ENCODE results near the gene ING2. TPM values are rescaled to one million over a fixed set of nuclear protein-coding genes. Genes with fewer than 3 reads are reported as not detected.

ING2 gene
- total and polyA plus RNA-seq, 3 donors from 2014 or later, result 38.0 to 47.3 (median 47.2) TPM

- intact Hi-C loops (cut with DNase I; ENCODE audit: low total_unique reads), result no loop called here
Measured at GRCh38 chr4:183533698-183534097, 28.8 kb downstream of the ING2 start.

DNA sequence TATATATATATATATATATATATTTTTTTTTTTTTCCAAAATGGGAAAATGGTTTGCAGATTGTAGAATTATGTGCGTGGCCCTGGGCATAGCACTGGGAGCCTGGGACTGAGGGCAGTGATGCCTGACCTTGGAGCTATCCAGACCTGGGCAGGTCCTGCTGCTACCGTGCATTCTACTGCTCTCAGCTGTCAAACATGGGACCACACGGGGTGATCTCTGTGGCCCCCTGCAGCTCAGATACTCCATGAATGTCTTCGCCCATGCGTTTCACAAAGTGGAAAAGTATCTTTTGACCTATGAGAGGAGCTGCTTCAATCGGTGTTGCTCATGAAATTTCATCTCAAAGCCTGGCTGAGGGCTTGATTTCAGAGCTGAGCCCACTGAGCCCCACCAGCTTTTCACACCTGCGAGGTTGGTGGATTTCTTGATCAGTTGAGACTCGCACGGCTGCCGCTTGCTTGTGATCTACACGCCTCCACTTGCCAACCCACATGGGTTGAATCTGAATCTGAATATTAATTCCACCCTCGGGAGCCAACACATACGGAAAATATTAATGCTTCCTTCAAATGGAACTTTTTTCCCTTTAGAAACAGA, 35.7 kb downstream of the ING2 start:
- H3K36me3 ChIP-seq (ENCODE audit: low read depth, missing control alignments), result no peaks in the 10 kb centered on the region
- TF ChIP-seq POLR2A (IDR thresholded peaks at IDR 0.05) (no peak), CTCF (IDR thresholded peaks at IDR 0.05) (no peak)
- H3K9me3 ChIP-seq, result no peaks in the 10 kb centered on the region
- H3K27ac ChIP-seq, result peak overlapping the region; percentile 71 to 75
- no peak overlapping the region for H3K4me3 ChIP-seq
- 53 to 59% methylated on average over 9 to 13 of the region's 13 CpGs for WGBS, 2 donors
- intact Hi-C loops (cut with DNase I; ENCODE audit: low total_unique reads), result no loop called here
- DNase-seq, result no peak
- no peaks in the 10 kb centered on the region for H3K27me3 ChIP-seq
- peaks cover 4% of the 10 kb centered on the region for H3K4me1 ChIP-seq

More at GRCh38 chr4:183533698-183534097, 28.8 kb downstream of the ING2 start:
- Histone ChIP-seq H3K4me1 (no peaks in the 10 kb centered on the region), H3K4me3 (peak overlapping the region; percentile 5 to 14), H3K9me3 (no peaks in the 10 kb centered on the region), H3K36me3 (ENCODE audit: low read depth, missing control alignments) (no peaks in the 10 kb centered on the region), H3K27ac (no peak overlapping the region), H3K27me3 (no peaks in the 10 kb centered on the region)
- TF ChIP-seq POLR2A (IDR thresholded peaks at IDR 0.05) (no peak), CTCF (IDR thresholded peaks at IDR 0.05) (no peak)
- DNase-seq, result no peak
- whole genome bisulfite sequencing, 2 donors, result 45 to 55% methylated on average over 21 to 23 of the region's 23 CpGs

- 33 to 45% methylated on average over 13 of the region's 13 CpGs for WGBS, 2 donors
- intact Hi-C loops (cut with DNase I; ENCODE audit: low total_unique reads), result no loop called here
- no peaks in the 10 kb centered on the region for H3K27me3 ChIP-seq
- TF ChIP-seq POLR2A (IDR thresholded peaks at IDR 0.05) (no peak), CTCF (IDR thresholded peaks at IDR 0.05) (no peak)
- peak overlapping the region; percentile 71 to 75 for H3K27ac ChIP-seq
- no peaks in the 10 kb centered on the region for H3K36me3 ChIP-seq (ENCODE audit: low read depth, missing control alignments)
- peaks cover 4% of the 10 kb centered on the region for H3K4me1 ChIP-seq
- peak; percentile 77 for DNase-seq
- no peak overlapping the region for H3K4me3 ChIP-seq
- no peaks in the 10 kb centered on the region for H3K9me3 ChIP-seq
Measured at GRCh38 chr4:183541010-183541751, 36.3 kb downstream of the ING2 start.

DNA sequence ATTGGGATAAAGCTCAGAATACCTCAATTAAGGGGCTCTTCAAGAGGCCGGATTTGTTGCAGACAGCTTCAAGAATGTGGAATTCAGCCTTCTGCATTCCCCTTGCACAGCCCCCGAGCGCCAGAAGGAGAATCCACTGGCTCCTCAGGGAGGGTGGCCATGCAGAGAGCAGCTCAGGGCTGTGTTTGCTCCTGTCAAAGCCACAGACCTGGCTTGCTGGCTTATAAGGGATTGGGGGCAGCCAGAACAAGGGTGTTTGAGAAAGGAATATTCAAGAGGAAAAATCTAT, 36.8 kb downstream of the ING2 start:
- Histone ChIP-seq H3K36me3 (ENCODE audit: low read depth, missing control alignments) (no peaks in the 10 kb centered on the region), H3K4me1 (peaks cover 4% of the 10 kb centered on the region), H3K9me3 (no peaks in the 10 kb centered on the region), H3K27ac (peak overlapping the region in 1 of 2 donors; percentile 75), H3K27me3 (no peaks in the 10 kb centered on the region), H3K4me3 (no peak overlapping the region)
- no peak for DNase-seq
- TF ChIP-seq CTCF (IDR thresholded peaks at IDR 0.05) (no peak), POLR2A (IDR thresholded peaks at IDR 0.05) (no peak)
- WGBS, 2 donors, result 19 to 49% methylated on average over 3 of the region's 3 CpGs
- intact Hi-C loops (cut with DNase I; ENCODE audit: low total_unique reads), result no loop called here

GRCh38 chr4:183543435-183543834, 38.6 kb downstream of the ING2 start:
- TF ChIP-seq POLR2A (IDR thresholded peaks at IDR 0.05) (no peak), CTCF (IDR thresholded peaks at IDR 0.05) (no peak)
- DNase-seq, result no peak
- no peaks in the 10 kb centered on the region for H3K9me3 ChIP-seq
- H3K36me3 ChIP-seq (ENCODE audit: low read depth, missing control alignments), result no peaks in the 10 kb centered on the region
- no peak overlapping the region for H3K4me3 ChIP-seq
- peak overlapping the region in 1 of 2 donors; percentile 14 for H3K27ac ChIP-seq
- H3K27me3 ChIP-seq, result no peaks in the 10 kb centered on the region
- peaks cover 4% of the 10 kb centered on the region for H3K4me1 ChIP-seq
- 50 to 70% methylated on average over 2 of the region's 2 CpGs for whole genome bisulfite sequencing, 2 donors
- intact Hi-C loops (cut with DNase I; ENCODE audit: low total_unique reads), result no loop called here

Data from testis (tissue), 3 donors.